Lung (tissue), 12 donors: ENCODE data around the gene TKFC. TPM values are rescaled to one million over a fixed set of nuclear protein-coding genes. Genes with fewer than 3 reads are reported as not detected.

Experiments
- ATAC-seq: fragments of 200-7000 bp; cut with Tn5 transposase; one replicate; pipeline ENCODE4 v1.9.1; 2020; ENCODE audit warnings: moderate number of reproducible peaks; ENCODE audit not compliant: insufficient read depth, low FRiP score
- DNase-seq, 3 donors: peaks; one replicate each; pipeline ENCODE4 v3.0.0-alpha.2; 2013 to 2017
- H3K27ac ChIP-seq, 2 donors: one replicate each; pipeline ENCODE4 v1.5.1; 2013; ENCODE audit warnings: mild to moderate bottlenecking in 2 of 2, moderate library complexity in 2 of 2, control low read depth in 1 of 2, inconsistent platforms in 1 of 2, low read depth in 1 of 2, low read length in 1 of 2
- H3K27me3 ChIP-seq, 3 donors: one replicate each; pipeline ENCODE4 v1.5.1; 2013; ENCODE audit warnings: low read length in 2 of 3; ENCODE audit not compliant: control insufficient read depth in 3 of 3, insufficient read depth in 3 of 3
- H3K36me3 ChIP-seq, 4 donors: one replicate each; pipeline ENCODE4 v1.5.1; 2013; ENCODE audit warnings: low read length in 4 of 4, mild to moderate bottlenecking in 1 of 4, moderate library complexity in 1 of 4; ENCODE audit not compliant: control insufficient read depth in 4 of 4, insufficient read depth in 4 of 4
- H3K4me1 ChIP-seq, 5 donors: one replicate each; pipeline ENCODE4 v1.5.1; 2013; ENCODE audit warnings: low read length in 5 of 5, mild to moderate bottlenecking in 2 of 5, moderate library complexity in 1 of 5; ENCODE audit not compliant: control insufficient read depth in 5 of 5, insufficient read depth in 5 of 5
- H3K4me3 ChIP-seq: one replicate; pipeline ENCODE4 v1.5.1; 2013; ENCODE audit warnings: mild to moderate bottlenecking, control low read depth, moderate library complexity
- H3K9ac ChIP-seq, 2 donors: one replicate each; pipeline ENCODE4 v1.5.1; 2013; ENCODE audit warnings: low read length in 2 of 2, control low read depth in 1 of 2; ENCODE audit not compliant: insufficient read depth in 1 of 2
- H3K9me3 ChIP-seq, 4 donors: one replicate each; pipeline ENCODE4 v1.5.1; 2013; ENCODE audit warnings: low read length in 3 of 4, mild to moderate bottlenecking in 1 of 4, moderate library complexity in 1 of 4; ENCODE audit not compliant: control insufficient read depth in 4 of 4, insufficient read depth in 3 of 4
- WGBS, 2 donors: extraction: QIAGEN DNeasy Blood & Tissue Kit; methylation state at CpG; one replicate each; pipeline ENCODE4 v1.1.7; 2013; 5-methylcytosine and 5-hydroxymethylcytosine counted together
- polyA plus RNA-seq, 2 donors: library from polyadenylated mRNA; stranded (reverse); fragments of 200-250 nt; gene quantifications; one replicate each; pipeline ENCODE4 v1.2.1, GENCODE V29; 2013
- total RNA-seq, 2 donors: library from RNA; depleted of rRNA in 1 of 2; stranded (reverse); fragments of >200 nt in 1 of 2; gene quantifications; one replicate each; pipeline ENCODE4 v1.2.1, GENCODE V29; 2014 to 2021
- TF ChIP-seq, protein P1 (sequence below): IDR thresholded peaks from 2 replicates; pipeline ENCODE4 v1.5.1; 2012; ENCODE audit warnings: mild to moderate bottlenecking; ENCODE audit errors: control extremely low read depth, extremely low read depth
- donor health status: control.
- donor health status: control.
- donor health status: Bipolar disorder and iron deficiency.
- donor health status: healthy.
- donor health status: DM: yes; HTN: yes; CAD: no.

The TKFC gene
- total and polyA plus RNA-seq, 4 donors = 35.0 to 69.2 (median 39.8) TPM

DNA sequence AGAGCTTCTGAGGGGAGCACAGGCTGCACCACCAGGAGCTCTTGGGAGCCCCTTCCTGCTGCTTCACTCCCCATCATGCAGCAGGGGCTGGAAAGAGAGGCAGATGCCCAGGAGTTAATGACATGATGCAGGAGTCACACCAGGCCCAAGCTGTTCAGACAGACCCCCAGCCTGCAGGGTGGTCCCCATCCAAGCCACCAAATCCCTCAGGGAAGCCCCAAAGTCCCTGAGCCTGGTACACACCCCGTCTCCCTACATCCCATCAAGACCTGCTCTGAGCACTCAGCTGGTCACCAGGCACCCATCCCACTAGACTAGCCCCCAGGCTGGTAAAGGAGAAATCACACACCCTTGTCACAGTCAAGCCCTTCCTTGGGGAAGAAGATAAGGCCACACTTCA, 17.3 kb downstream of the TKFC start:
- no peak overlapping the region for H3K9ac ChIP-seq
- DNase-seq = no peak
- H3K27me3 ChIP-seq = no peaks in the 10 kb centered on the region
- H3K4me3 ChIP-seq = no peak overlapping the region
- H3K4me1 ChIP-seq = no peaks in the 10 kb centered on the region
- 98 to 100% methylated on average over 1 of the region's 1 CpG for WGBS, 2 donors
- no peak for ATAC-seq
- no peak overlapping the region for H3K27ac ChIP-seq
- H3K36me3 ChIP-seq = peaks cover 0 to 51% (median 14%) of the 10 kb centered on the region in 4 donors
- TF ChIP-seq, protein P1, sequence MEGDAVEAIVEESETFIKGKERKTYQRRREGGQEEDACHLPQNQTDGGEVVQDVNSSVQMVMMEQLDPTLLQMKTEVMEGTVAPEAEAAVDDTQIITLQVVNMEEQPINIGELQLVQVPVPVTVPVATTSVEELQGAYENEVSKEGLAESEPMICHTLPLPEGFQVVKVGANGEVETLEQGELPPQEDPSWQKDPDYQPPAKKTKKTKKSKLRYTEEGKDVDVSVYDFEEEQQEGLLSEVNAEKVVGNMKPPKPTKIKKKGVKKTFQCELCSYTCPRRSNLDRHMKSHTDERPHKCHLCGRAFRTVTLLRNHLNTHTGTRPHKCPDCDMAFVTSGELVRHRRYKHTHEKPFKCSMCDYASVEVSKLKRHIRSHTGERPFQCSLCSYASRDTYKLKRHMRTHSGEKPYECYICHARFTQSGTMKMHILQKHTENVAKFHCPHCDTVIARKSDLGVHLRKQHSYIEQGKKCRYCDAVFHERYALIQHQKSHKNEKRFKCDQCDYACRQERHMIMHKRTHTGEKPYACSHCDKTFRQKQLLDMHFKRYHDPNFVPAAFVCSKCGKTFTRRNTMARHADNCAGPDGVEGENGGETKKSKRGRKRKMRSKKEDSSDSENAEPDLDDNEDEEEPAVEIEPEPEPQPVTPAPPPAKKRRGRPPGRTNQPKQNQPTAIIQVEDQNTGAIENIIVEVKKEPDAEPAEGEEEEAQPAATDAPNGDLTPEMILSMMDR = no peak
- no peaks in the 10 kb centered on the region for H3K9me3 ChIP-seq

DNA sequence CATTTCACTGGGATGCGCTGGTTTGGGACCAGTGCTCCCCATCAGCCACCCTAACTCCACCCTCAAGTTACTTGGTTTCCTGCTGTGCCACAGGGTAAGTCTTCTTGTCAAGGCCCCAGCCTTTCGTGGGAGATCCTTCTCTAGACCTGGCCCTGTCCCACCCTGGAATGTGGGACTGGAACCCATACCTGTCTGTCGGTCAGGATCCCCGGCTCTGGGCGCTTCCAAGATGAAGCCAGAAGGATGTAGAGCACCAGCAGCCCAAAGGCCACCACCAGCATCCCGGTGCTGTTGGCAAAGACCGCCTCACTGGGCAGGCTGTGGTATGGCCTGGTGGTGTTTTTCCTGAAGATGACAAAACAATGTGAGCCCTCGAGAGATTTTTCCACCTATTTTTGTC, 17.8 kb downstream of the TKFC start:
- TF ChIP-seq, protein P1 = no peak
- DNase-seq = no peak
- Histone ChIP-seq H3K4me1 (no peaks in the 10 kb centered on the region), H3K9me3 (no peaks in the 10 kb centered on the region), H3K27me3 (no peaks in the 10 kb centered on the region), H3K36me3 (peaks cover 0 to 51% (median 14%) of the 10 kb centered on the region in 4 donors), H3K4me3 (no peak overlapping the region), H3K9ac (no peak overlapping the region), H3K27ac (no peak overlapping the region)
- WGBS, 2 donors = 95 to 98% methylated on average over 8 of the region's 8 CpGs
- no peak for ATAC-seq

DNA sequence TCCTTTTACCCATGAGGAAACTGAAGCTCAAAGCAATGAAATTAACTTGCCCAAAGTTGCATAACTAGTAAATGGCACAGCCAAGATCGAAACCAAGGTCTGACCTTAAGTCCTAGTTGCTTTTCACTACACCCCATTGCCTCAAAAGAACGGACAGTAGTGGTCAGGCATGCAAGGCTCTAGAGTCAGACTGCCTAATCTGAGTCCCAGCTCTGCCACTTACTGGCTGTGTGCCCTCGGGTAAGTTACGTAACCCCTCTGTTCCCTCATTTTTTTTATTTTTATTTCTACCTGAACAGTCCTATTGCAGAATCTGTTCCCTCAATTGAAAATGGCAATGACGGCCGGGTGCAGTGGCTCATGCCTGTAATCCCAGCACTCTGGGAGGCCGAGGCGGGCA, 19.0 kb downstream of the TKFC start:
- ATAC-seq = no peak
- 81 to 83% methylated on average over 8 of the region's 8 CpGs for WGBS, 2 donors
- no peak overlapping the region for H3K9ac ChIP-seq
- peaks cover 0 to 51% (median 14%) of the 10 kb centered on the region in 4 donors for H3K36me3 ChIP-seq
- H3K9me3 ChIP-seq = no peaks in the 10 kb centered on the region
- no peak for DNase-seq
- H3K27me3 ChIP-seq = no peaks in the 10 kb centered on the region
- TF ChIP-seq, protein P1 = no peak
- no peaks in the 10 kb centered on the region for H3K4me1 ChIP-seq
- H3K27ac ChIP-seq = no peak overlapping the region
- H3K4me3 ChIP-seq = no peak overlapping the region
